AG09319 (cell line): ENCODE measurements around the gene PDK1.

ENCODE experiments used
- DNase-seq: peaks from one replicate; pipeline ENCODE4 v3.0.0-alpha.2; 2010; ENCODE audit warnings: low read depth; ENCODE audit errors: extremely low read depth
- CTCF ChIP-seq: IDR thresholded peaks from 2 replicates; pipeline ENCODE4 v1.5.1; 2011; ENCODE audit warnings: low read depth, mild to moderate bottlenecking, inconsistent platforms, low read length, moderate library complexity

The PDK1 gene

GRCh38 chr2:172561270-172561669, 5.4 kb downstream of the PDK1 start:
- no peak for DNase-seq
- TF ChIP-seq CTCF, result no peak

DNA sequence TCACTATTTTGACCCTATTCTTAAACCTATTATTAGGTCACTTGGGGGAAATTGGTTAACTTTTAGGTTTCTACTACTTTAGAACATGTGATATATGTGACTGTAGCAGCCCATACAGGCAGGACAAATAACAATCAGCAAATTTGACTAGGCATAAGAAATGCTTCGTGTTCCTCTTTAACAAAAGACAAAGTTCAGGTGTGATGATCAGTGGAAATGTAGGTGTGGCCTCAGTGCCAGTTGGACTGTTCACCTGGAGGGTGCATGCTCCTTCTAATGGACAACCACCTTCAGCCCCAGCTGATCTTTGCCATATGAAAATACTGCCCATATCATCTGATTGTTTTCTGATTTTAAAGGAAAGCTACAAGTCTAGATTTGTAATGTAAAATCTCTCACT, 6.4 kb downstream of the PDK1 start:
- TF ChIP-seq CTCF, result no peak
- DNase-seq, result no peak

DNA sequence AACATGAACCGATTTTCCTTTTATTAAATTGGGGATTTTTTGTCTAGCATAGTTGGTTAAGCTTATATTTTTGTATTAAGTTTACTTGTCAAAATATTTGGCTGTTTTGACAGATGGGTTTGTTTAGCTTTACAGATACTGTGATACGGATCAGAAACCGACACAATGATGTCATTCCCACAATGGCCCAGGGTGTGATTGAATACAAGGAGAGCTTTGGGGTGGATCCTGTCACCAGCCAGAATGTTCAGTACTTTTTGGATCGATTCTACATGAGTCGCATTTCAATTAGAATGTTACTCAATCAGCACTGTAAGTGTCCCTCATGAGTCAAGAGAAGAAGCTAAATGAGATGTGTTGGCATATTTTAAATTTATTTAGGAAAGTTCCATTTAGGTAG, 8.5 kb downstream of the PDK1 start:
- no peak for TF ChIP-seq CTCF
- no peak for DNase-seq

- TF ChIP-seq CTCF, result no peak
- no peak for DNase-seq
These were observed 15.4 kb downstream of the PDK1 start for GRCh38 chr2:172571245-172571644.

GRCh38 chr2:172572981-172573380, 17.1 kb downstream of the PDK1 start:
- no peak for TF ChIP-seq CTCF
- DNase-seq, result no peak

- no peak for DNase-seq
- TF ChIP-seq CTCF, result no peak
These were observed 19.1 kb downstream of the PDK1 start for GRCh38 chr2:172574965-172575364.

GRCh38 chr2:172578054-172578453, 22.2 kb downstream of the PDK1 start:
- TF ChIP-seq CTCF, result no peak
- DNase-seq, result no peak
